Loucy (cell line): ENCODE results near the gene TAF4.
A peak's percentile ranks its signal among the peaks of the same experiment; 100 is the strongest.

Source experiments
- H2AFZ ChIP-seq: fragments of 200-600 bp; sonication (generic); 2 replicates; pipeline ENCODE4 v1.6.0; 2016; ENCODE audit warnings: antibody characterized with exemption, mild to moderate bottlenecking, low read length, moderate library complexity
- H3F3A ChIP-seq: fragments of 200-600 bp; 2 replicates; pipeline ENCODE4 v1.6.0; 2016; ENCODE audit warnings: antibody characterized with exemption, low read depth, mild to moderate bottlenecking
- H3K27me3 ChIP-seq: fragments of 200-600 bp; sonication (generic); 2 replicates; pipeline ENCODE4 v1.6.1; 2014; ENCODE audit warnings: low read length, mild to moderate bottlenecking; ENCODE audit not compliant: insufficient read depth, poor library complexity, severe bottlenecking
- H3K36me3 ChIP-seq: fragments of 200-600 bp; sonication (generic); 2 replicates; pipeline ENCODE4 v1.6.1; 2016; ENCODE audit warnings: low read length; ENCODE audit not compliant: insufficient read depth
- H3K4me1 ChIP-seq: fragments of 200-600 bp; sonication (generic); 2 replicates; pipeline ENCODE4 v1.5.1; 2014; ENCODE audit warnings: low read length, mild to moderate bottlenecking; ENCODE audit not compliant: insufficient read depth, poor library complexity, severe bottlenecking
- H3K4me2 ChIP-seq: fragments of 200-600 bp; sonication (generic); 2 replicates; pipeline ENCODE4 v1.6.0; 2014; ENCODE audit warnings: antibody characterized with exemption, low read length, low read depth, mild to moderate bottlenecking; ENCODE audit not compliant: poor library complexity, severe bottlenecking
- H3K4me3 ChIP-seq: fragments of 200-600 bp; sonication (generic); 2 replicates; pipeline ENCODE4 v1.5.1; 2014; ENCODE audit warnings: low read length, mild to moderate bottlenecking, mixed read lengths; ENCODE audit not compliant: poor library complexity, severe bottlenecking
- H3K79me2 ChIP-seq: fragments of 200-600 bp; sonication (generic); 2 replicates; pipeline ENCODE4 v1.6.1; 2014; ENCODE audit warnings: low read length; ENCODE audit not compliant: insufficient read depth
- H3K9ac ChIP-seq: fragments of 200-600 bp; sonication (generic); 2 replicates; pipeline ENCODE4 v1.6.0; 2014; ENCODE audit warnings: mild to moderate bottlenecking, low read depth, low read length, moderate library complexity; ENCODE audit not compliant: poor library complexity, severe bottlenecking
- H3K9me2 ChIP-seq: fragments of 200-600 bp; sonication (generic); replicated peaks from 2 replicates; pipeline ENCODE4 v1.6.1; 2016; ENCODE audit warnings: low read depth, low read length, mixed read lengths
- H3K9me3 ChIP-seq: fragments of 200-600 bp; sonication (generic); 2 replicates; pipeline ENCODE4 v1.6.1; 2014; ENCODE audit warnings: mild to moderate bottlenecking, antibody characterized with exemption, low read length, low read depth; ENCODE audit not compliant: insufficient read depth
- H4K20me1 ChIP-seq: fragments of 200-600 bp; sonication (generic); 2 replicates; pipeline ENCODE4 v1.6.0; 2014; ENCODE audit warnings: antibody characterized with exemption, low read length, mild to moderate bottlenecking; ENCODE audit not compliant: insufficient read depth, poor library complexity, severe bottlenecking
- CTCF ChIP-seq: fragments of 200-600 bp; sonication (generic); conservative IDR thresholded peaks from 2 replicates; pipeline ENCODE4 v1.5.1; 2014; ENCODE audit warnings: mild to moderate bottlenecking, antibody characterized with exemption, low read length
- EZH2phosphoT487 ChIP-seq: fragments of 200-600 bp; IDR thresholded peaks from 2 replicates; pipeline ENCODE4 v1.6.1; 2018; ENCODE audit warnings: antibody characterized with exemption, mild to moderate bottlenecking, moderate library complexity, borderline replicate concordance

Gene TAF4

GRCh38 chr20:62062661-62063314 lies 2.9 kb downstream of the TAF4 start:
- Histone ChIP-seq H2AFZ (no peak overlapping the region), H3K79me2 (peaks cover 73% of the 10 kb centered on the region), H3K9ac (peak overlapping the region; percentile 71), H4K20me1 (peaks cover 55% of the 10 kb centered on the region), H3F3A (peaks cover 4% of the 10 kb centered on the region; the same call in 1 of the 2 replicates), H3K4me1 (peaks cover 58% of the 10 kb centered on the region), H3K4me2 (peak overlapping the region; percentile 93), H3K4me3 (peak overlapping the region; percentile 78), H3K9me3 (no peaks in the 10 kb centered on the region), H3K27me3 (no peaks in the 10 kb centered on the region), H3K36me3 (no peaks in the 10 kb centered on the region), H3K9me2 (no peaks in the 10 kb centered on the region)
- no peak for TF ChIP-seq EZH2phosphoT487
- TF ChIP-seq CTCF, result no peak

DNA sequence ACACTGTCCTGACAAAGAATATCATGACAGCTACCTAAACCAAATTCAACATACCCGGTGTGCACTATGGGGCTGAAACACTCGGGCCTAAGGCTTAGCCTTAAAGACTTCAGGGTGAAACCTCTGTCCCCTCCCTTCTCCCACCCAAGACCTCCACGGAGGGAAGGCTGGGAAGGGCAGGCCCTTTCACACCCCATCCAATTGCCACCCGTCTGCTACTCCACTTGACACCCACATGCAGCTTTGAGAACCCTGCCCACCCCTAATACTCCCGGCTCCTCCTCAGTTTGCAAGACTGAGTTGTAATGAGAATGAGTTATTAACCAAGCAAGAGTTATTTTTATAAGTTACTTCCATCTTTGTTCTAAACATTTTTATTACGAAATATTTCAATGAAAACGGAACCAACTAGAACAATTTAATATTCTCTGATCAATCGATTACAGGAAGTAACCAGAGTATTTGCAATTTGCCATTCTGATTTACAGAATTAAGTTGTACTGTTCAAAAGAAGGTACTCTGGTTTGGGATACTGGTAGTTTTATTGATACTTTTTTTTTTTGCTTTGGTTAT lies 3.7 kb downstream of the TAF4 start:
- H3K79me2 ChIP-seq, result peaks cover 71% of the 10 kb centered on the region
- TF ChIP-seq CTCF (no peak), EZH2phosphoT487 (no peak)
- peaks cover 60% of the 10 kb centered on the region for H4K20me1 ChIP-seq
- peak overlapping the region; percentile 71 for H3K9ac ChIP-seq
- H3K27me3 ChIP-seq, result no peaks in the 10 kb centered on the region
- H2AFZ ChIP-seq, result no peak overlapping the region
- peaks cover 4% of the 10 kb centered on the region; the same call in 1 of the 2 replicates for H3F3A ChIP-seq
- H3K4me2 ChIP-seq, result peak overlapping the region; percentile 93
- no peaks in the 10 kb centered on the region for H3K9me2 ChIP-seq
- H3K4me3 ChIP-seq, result peak overlapping the region; percentile 78
- H3K36me3 ChIP-seq, result no peaks in the 10 kb centered on the region
- no peaks in the 10 kb centered on the region for H3K9me3 ChIP-seq
- H3K4me1 ChIP-seq, result peaks cover 49% of the 10 kb centered on the region

GRCh38 chr20:62060631-62061541 lies 4.8 kb downstream of the TAF4 start:
- peak overlapping the region; percentile 71 for H3K9ac ChIP-seq

More at GRCh38 chr20:62060631-62061541, 4.8 kb downstream of the TAF4 start:
- TF ChIP-seq CTCF (no peak), EZH2phosphoT487 (no peak)
- no peaks in the 10 kb centered on the region for H3K36me3 ChIP-seq
- H2AFZ ChIP-seq, result no peak overlapping the region
- peak overlapping the region; percentile 78 for H3K4me3 ChIP-seq
- H3K4me1 ChIP-seq, result peaks cover 46% of the 10 kb centered on the region
- H3K79me2 ChIP-seq, result peaks cover 75% of the 10 kb centered on the region
- H3K9me2 ChIP-seq, result no peaks in the 10 kb centered on the region
- no peaks in the 10 kb centered on the region for H3K27me3 ChIP-seq
- H3K9me3 ChIP-seq, result no peaks in the 10 kb centered on the region
- peak overlapping the region; percentile 93 for H3K4me2 ChIP-seq
- H3F3A ChIP-seq, result peaks cover 4% of the 10 kb centered on the region; the same call in 1 of the 2 replicates
- peaks cover 68% of the 10 kb centered on the region for H4K20me1 ChIP-seq
